ENCODE results near the gene TSGA10.
"Not testable (repeated sequence)": the region's sequence is repeated elsewhere in the genome, so short reads cannot be mapped to it uniquely, and the experiment has no call there.

The TSGA10 gene

GRCh38 chr2:99067871-99068625, 86.7 kb downstream of the TSGA10 start:
- DNase-seq (ENCODE audit: low read depth in 2 of 2) = no peak

- DNase-seq (ENCODE audit: low read depth in 2 of 2) = peak; percentile 17 to 19
Observed at GRCh38 chr2:99066075-99066958, 88.4 kb downstream of the TSGA10 start.

- DNase-seq (ENCODE audit: low read depth in 2 of 2) = not testable (repeated sequence)
Observed at GRCh38 chr2:99049187-99049586, 105.6 kb downstream of the TSGA10 start.

GRCh38 chr2:99040736-99041300, 113.9 kb downstream of the TSGA10 start:
- DNase-seq (ENCODE audit: low read depth in 2 of 2) = not testable (repeated sequence)

- DNase-seq (ENCODE audit: low read depth in 2 of 2) = no peak
Observed at GRCh38 chr2:99035920-99036319, 118.8 kb downstream of the TSGA10 start.

GRCh38 chr2:99032786-99033185, 122.0 kb downstream of the TSGA10 start:
- DNase-seq (ENCODE audit: low read depth in 2 of 2) = no peak

GRCh38 chr2:99032001-99032400, 122.7 kb downstream of the TSGA10 start:
- DNase-seq (ENCODE audit: low read depth in 2 of 2) = no peak

GRCh38 chr2:99031481-99031880, 123.3 kb downstream of the TSGA10 start:
- no peak for DNase-seq (ENCODE audit: low read depth in 2 of 2)

GRCh38 chr2:99028558-99028957, 126.2 kb downstream of the TSGA10 start:
- no peak for DNase-seq (ENCODE audit: low read depth in 2 of 2)

GRCh38 chr2:99027856-99028255, 126.9 kb downstream of the TSGA10 start:
- DNase-seq (ENCODE audit: low read depth in 2 of 2) = no peak

- no peak for DNase-seq (ENCODE audit: low read depth in 2 of 2)
Observed at GRCh38 chr2:99000708-99001107, 154.0 kb downstream of the TSGA10 start.

GRCh38 chr2:98988695-98989094, 166.0 kb downstream of the TSGA10 start:
- DNase-seq (ENCODE audit: low read depth in 2 of 2) = not testable (repeated sequence)

- DNase-seq (ENCODE audit: low read depth in 2 of 2) = no peak
Observed at GRCh38 chr2:98985905-98986666, 168.7 kb downstream of the TSGA10 start.

GRCh38 chr2:98975611-98976010, 179.1 kb downstream of the TSGA10 start:
- DNase-seq (ENCODE audit: low read depth in 2 of 2) = no peak

GRCh38 chr2:98972582-98973167, 182.1 kb downstream of the TSGA10 start:
- no peak for DNase-seq (ENCODE audit: low read depth in 2 of 2)

- peak; percentile 24 to 29 for DNase-seq (ENCODE audit: low read depth in 2 of 2)
Observed at GRCh38 chr2:98959810-98960507, 194.8 kb downstream of the TSGA10 start.

GRCh38 chr2:98952966-98953365, 201.8 kb downstream of the TSGA10 start:
- peak in 1 of 2 experiments; percentile 5 for DNase-seq (ENCODE audit: low read depth in 2 of 2)

- no peak for DNase-seq (ENCODE audit: low read depth in 2 of 2)
Observed at GRCh38 chr2:98948956-98949739, 205.6 kb downstream of the TSGA10 start.

GRCh38 chr2:98947554-98947953, 207.2 kb downstream of the TSGA10 start:
- no peak for DNase-seq (ENCODE audit: low read depth in 2 of 2)
